ENCODE results near the gene HEBP2. TPM values are rescaled to one million over a fixed set of nuclear protein-coding genes. Genes with fewer than 3 reads are reported as not detected.

Gene HEBP2
- 21.2 and 31.0 TPM in 2 replicates for total RNA-seq

GRCh38 chr6:138403801-138404665, at the start of gene HEBP2:
HEBP2 (plus strand) TSS chr6:138404223; CDS start chr6:138404496, 273 bp downstream.

DNA sequence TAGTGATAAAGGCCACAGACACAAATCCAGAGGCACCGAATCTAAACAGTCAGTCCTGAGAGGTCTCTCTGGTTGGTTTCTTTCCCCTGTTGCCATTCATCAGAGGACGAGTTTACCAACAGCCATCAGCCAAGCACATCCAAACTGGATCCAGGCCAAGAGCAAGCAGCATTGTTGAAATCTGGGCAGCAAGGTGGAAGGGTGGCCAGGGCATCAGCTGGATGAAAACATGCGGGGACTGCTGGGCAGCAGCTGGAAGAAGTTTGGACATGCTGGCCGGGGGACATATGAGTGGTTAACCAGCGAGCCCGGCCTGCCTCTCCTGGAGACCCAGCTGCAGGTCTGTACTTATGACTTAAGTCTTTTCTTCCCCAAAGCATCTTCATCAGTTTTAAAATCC, 26.2 kb upstream of the HEBP2 start, which contains the start of gene SMIM28:
SMIM28 (plus strand) TSS at position 62 of the 400 bp plus-strand sequence; CDS start at position 230, 168 bp downstream.

Small RNA genes within 50 kb of the gene (small RNA-seq; reads per million reads assigned to genes)
- gene AL031003.1 (not detected), gene AL391669.1 (not detected), gene MIR3145 (1.3 reads per million, percentile 30 among the genes with 10 or more reads in this experiment)

Other genes starting within 250 kb of the HEBP2 start
- 10.6 and 16.2 TPM in 2 replicates for gene ARFGEF3, start 242.3 kb upstream of the HEBP2 start, total RNA-seq
- not detected in 2 replicates for gene PBOV1, start 185.7 kb upstream of the HEBP2 start, total RNA-seq
- gene SMIM28, start 26.3 kb upstream of the HEBP2 start, total RNA-seq, result not detected in 2 replicates
- gene NHSL1, start 95.3 kb downstream of the HEBP2 start, total RNA-seq, result 45.9 and 67.3 TPM in 2 replicates

Measured in thoracic aorta endothelial cell (primary cell).